ENCODE measurements around the gene FGFBP2.

Gene FGFBP2, protein sequence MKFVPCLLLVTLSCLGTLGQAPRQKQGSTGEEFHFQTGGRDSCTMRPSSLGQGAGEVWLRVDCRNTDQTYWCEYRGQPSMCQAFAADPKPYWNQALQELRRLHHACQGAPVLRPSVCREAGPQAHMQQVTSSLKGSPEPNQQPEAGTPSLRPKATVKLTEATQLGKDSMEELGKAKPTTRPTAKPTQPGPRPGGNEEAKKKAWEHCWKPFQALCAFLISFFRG

GRCh38 chr4:15963001-15963451, at the start of gene FGFBP2:
TSS of gene FGFBP2 (minus strand) at chr4:15963175. CDS start at chr4:15963129, 46 bp downstream.
- peak; percentile 43 for DNase-seq (ENCODE audit: low spot score)

GRCh38 chr4:16011173-16011572, 48.2 kb upstream of the FGFBP2 start:
- DNase-seq (ENCODE audit: low spot score): no peak

GRCh38 chr4:16009153-16009552, 46.2 kb upstream of the FGFBP2 start:
- DNase-seq (ENCODE audit: low spot score): no peak

DNA sequence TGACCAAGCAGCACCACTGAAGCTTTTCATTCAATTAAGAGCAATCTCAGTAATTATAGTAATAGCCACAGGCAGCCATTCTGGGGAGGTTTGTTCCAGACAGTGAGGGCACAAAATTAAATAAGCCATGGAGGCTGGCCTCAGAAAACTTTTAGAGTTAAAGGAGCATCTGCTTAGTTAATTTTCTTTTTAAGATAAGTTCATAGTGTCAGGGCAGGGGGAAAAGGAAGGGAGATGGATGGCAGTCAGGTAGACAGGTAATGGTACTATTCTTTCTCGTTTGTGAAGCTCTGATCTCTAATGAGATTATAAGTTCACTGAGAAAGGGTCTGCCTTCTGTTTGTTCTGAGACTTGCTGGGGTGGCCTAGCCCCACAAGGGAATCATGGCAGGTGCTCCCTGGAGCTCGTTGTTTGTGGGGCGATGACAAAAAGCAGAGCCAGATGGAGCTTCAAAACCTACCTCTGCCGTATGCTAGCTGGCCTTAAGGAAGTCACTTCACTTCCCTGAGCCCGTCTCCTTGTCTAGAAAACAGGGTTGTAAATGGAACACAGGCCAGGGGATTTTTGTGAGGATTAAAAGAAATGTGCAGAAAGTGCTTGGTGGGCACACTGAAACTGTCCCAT, 44.6 kb upstream of the FGFBP2 start:
- DNase-seq (ENCODE audit: low spot score): no peak

GRCh38 chr4:16006771-16007446, 43.9 kb upstream of the FGFBP2 start:
- no peak for DNase-seq (ENCODE audit: low spot score)

- DNase-seq (ENCODE audit: low spot score): no peak
Observed at GRCh38 chr4:16005676-16006075, 42.7 kb upstream of the FGFBP2 start.

DNA sequence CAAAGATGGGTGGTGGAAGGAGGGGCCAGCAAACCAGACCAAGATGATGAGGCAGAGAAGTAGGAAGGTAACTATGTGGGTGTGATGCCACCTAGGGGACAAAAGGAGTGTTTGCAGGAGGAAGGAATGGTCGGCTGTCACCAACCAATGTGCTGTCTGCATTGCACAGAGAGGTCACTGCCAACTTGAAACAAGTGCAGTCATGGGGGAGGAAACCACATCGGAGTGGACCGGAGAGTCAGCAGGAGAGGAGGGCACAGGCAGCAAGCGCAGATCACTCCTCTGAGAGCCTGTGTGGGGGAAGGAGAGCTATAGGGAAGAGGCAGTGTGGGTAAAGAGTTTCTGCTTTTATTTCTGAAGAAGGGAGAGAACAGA, 38.5 kb upstream of the FGFBP2 start:
- peak; percentile 75 for DNase-seq (ENCODE audit: low spot score)

GRCh38 chr4:16000708-16001483, 37.9 kb upstream of the FGFBP2 start:
- no peak for DNase-seq (ENCODE audit: low spot score)

DNA sequence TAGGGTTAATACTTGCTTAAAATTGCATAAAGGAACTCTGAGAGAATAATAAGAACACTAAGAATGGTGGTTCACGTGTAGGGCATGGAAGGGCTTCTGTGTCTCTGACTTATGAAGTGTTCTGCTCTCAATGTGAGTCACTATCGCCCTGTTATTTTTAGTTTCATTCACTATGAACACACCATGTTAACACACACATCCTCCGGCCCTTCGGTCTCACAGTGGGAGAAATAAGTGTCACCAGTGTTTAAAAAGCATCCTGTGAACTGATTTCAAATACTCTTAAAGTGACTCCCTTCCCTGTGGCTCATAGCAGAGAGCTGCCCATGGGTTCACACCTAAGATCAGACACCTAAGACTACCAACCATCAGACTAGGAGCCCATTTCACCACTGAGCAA, 33.8 kb upstream of the FGFBP2 start:
- no peak for DNase-seq (ENCODE audit: low spot score)

DNA sequence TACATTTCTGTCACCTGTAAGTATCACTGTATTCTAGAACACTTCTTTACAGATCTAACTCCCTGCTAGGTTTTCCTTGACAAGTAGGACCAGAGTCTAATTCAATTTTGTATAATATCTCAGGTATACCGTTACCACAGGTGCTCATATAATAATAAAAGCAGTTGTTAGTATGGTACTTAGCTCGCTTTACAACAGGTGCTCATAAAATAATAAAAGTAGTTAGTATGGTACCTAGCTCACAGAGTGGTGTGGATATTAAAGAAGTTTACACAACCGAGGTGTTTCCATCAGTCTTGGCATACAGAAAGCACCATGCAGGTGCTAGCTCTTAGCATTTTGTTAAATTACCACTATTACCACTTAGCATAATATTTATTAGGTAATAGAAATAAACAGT, 32.9 kb upstream of the FGFBP2 start:
- no peak for DNase-seq (ENCODE audit: low spot score)

DNA sequence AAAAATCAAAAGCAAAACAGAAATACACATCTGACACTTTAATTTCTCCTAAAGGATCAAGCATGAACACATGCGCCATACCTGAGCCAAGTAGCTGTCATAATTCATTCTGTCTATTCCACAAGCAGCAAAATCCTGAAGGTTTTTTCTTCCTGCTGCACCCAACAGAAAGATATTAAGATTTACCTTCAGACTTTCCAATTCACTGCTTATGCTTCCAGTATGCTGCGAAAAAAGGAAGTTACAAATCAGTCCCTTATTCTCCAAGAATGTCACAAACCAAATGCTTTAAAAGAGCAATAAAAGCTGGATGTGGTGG, 29.2 kb upstream of the FGFBP2 start:
- no peak for DNase-seq (ENCODE audit: low spot score)

GRCh38 chr4:15990570-15991285, 27.8 kb upstream of the FGFBP2 start:
- DNase-seq (ENCODE audit: low spot score): no peak

- no peak for DNase-seq (ENCODE audit: low spot score)
Observed at GRCh38 chr4:15989424-15989823, 26.4 kb upstream of the FGFBP2 start.

GRCh38 chr4:15988222-15988621, 25.2 kb upstream of the FGFBP2 start:
- DNase-seq (ENCODE audit: low spot score): no peak

DNA sequence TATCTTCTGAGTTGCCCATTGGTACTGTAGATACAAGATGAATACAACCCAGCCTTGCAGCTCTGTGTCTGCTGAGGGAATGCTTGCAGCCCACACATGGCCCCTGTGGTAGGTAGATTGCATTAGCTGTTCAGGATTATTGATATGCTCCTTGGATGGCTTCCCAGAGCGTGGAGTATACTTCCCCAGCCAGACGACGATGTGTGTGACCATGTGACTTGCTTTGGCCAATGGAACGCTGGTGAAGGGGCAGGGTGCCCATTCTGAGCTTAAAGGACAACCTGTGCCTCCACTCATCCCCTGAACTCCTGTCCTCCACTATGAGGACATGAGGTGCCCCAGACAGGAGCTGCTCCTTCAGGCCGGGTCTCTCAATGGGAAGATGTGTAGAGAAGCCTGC, 23.9 kb upstream of the FGFBP2 start:
- DNase-seq (ENCODE audit: low spot score): no peak

DNA sequence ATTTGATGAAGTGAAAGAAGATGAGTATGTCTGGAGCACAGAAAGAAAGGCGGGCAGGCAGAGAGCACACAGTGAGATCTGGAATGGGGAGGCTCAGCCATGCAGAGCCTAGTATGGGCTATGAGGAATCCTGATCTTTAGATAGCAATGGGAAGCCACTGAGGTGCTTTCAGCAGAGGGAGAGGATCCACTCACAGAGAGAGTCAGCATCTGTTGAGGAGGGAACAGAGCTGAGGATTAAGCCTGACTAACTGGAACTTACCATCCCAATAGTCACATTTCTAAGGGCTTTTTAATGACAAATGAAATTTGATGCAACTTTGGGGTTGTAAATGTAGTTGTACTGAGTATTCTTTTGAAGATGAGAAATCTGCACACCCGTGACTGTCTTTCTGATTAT, 20.6 kb upstream of the FGFBP2 start:
- no peak for DNase-seq (ENCODE audit: low spot score)

GRCh38 chr4:15982842-15983524, 20.0 kb upstream of the FGFBP2 start:
- DNase-seq (ENCODE audit: low spot score): no peak

DNA sequence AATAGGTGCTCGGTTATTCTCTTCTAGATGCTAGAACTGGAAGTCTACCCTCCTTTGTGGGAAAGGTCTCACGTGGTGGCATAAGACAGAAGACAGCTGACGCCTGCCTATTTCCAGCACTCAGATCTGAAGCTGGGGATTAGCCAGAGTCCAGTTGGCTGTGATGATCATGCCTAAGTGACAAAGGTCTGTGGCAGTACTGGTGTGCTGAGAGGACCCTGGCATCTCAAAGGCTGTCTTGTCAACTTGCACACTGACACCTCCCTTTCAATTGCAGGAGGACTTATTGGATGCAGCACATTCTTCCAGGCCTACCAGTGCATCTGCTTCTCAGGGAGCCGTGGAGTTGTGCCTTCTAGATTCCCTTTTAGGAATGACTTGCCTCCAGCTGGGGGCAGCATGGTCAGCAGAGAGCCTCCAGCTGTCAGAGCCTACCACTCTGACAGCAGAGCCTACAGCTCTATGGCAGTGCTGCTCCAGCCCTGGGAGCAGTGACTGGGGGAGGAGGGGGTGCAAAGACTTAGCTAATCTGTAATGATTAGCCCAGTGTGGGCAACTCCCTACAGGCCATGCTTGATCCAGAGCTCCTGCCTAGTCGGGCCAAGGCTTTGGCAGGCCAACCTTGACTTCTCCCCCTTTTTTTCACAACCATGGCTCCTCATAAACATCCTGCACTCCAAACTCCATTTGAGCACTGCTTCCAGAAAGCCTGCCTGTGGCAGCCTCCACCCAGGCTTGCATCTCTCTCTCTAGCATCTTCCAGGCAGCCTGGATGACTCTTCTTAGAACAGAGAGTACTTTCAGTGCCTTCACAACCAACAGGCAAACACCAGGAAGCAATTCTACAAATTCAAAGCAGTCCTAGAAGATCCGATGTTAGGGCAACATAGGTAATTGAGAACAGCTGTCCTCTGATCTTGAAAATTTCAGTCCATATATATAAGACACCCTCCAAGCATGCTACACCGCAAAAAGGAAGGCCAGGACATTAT, 13.8 kb upstream of the FGFBP2 start:
- DNase-seq (ENCODE audit: low spot score): no peak

- no peak for DNase-seq (ENCODE audit: low spot score)
Observed at GRCh38 chr4:15971068-15971801, 8.3 kb upstream of the FGFBP2 start.
